Measurements from ENCODE around the gene COX7A1. TPM values are rescaled to one million over a fixed set of nuclear protein-coding genes. Genes with fewer than 3 reads are reported as not detected.

The COX7A1 gene
- total and polyA plus RNA-seq, 10 of the 15 experiments (the other 5 are each of a cell fraction or from before 2014, with no cell fraction given), result not detected

DNA sequence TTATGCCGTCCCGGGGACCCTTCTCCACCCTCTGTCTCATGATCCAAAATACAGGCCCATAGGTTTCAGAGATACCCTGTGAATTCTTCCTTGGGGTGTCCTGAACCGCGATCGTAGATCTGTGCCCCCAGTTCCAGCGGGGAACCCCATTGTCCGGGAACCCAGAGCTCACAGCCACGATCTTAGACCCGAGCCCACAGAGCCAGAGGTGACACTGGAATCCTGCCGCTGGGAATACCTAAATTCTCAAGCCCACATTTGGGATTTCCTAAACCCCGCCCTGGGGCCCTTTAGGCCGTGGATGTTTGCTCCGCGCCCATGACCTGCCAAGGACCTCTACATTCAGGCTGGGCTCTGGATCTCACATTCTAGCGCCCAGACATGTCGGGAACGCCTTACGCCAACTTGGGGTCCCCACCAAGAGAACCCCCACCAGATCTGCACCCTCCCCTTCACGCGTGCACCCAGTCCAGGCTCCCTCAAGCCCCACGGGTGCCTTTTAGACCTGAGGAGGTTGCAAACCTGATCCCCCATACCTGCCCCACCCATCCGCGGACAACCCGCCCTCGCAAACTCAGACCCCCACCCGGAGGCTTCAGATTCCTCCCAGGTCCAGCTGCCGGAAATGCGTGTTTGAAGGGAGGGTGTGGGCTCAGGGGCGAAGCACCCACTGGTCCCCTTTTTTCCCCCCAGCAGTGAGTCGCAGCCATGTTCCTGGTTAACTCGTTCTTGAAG, 11.8 kb downstream of the COX7A1 start:
- Histone ChIP-seq H3K27ac (ENCODE audit: control insufficient read depth, insufficient read depth) (peak overlapping the region; percentile 98), H3K36me3 (ENCODE audit: control insufficient read depth in 2 of 2, insufficient read depth in 2 of 2, low read length in 1 of 2) (peaks cover 4 to 7% of the 10 kb centered on the region in 2 experiments; a peak in 3 of 4 replicates), H3K79me2 (ENCODE audit: control insufficient read depth, insufficient read depth, low read length) (peaks cover 16% of the 10 kb centered on the region), H3K4me2 (ENCODE audit: control insufficient read depth, insufficient read depth) (peak overlapping the region; percentile 82), H3K27me3 (replicated peaks in 1 of 2; ENCODE audit: control insufficient read depth in 2 of 2, insufficient read depth in 2 of 2, low read length in 1 of 2) (no peaks in the 10 kb centered on the region), H3K9me3 (replicated peaks; ENCODE audit: control insufficient read depth, insufficient read depth, low read length) (no peaks in the 10 kb centered on the region), H4K20me1 (ENCODE audit: control insufficient read depth, insufficient read depth) (peaks cover 6% of the 10 kb centered on the region), H3K4me3 (peak overlapping the region; percentile 96), H3K9ac (ENCODE audit: control insufficient read depth, insufficient read depth, low read length) (peak overlapping the region; percentile 97), H2AFZ (ENCODE audit: control insufficient read depth, low read depth, low read length) (peak overlapping the region; percentile 68), H3K4me1 (ENCODE audit: control insufficient read depth, insufficient read depth, low read length) (peaks cover 10% of the 10 kb centered on the region; the same call in 1 of the 2 replicates)
- RAD21 ChIA-PET (ENCODE audit: unreplicated experiment), result interaction anchor here (2.0 kb wide), 1 partner anchor 12 kb away, joined by 9 read pairs; no protein-coding TSS in a partner anchor
- intact Hi-C loops (cut with micrococcal nuclease; ENCODE audit: unreplicated experiment) (no loop called here), in situ Hi-C loops (cut with MboI) (no loop called here)
- under 1% methylated on average over 29 of the region's 31 CpGs for WGBS (ENCODE audit: insufficient coverage, insufficient replicate concordance, low lambda C conversion rate, missing lambda C conversion rate)
- TF ChIP-seq, protein P1, sequence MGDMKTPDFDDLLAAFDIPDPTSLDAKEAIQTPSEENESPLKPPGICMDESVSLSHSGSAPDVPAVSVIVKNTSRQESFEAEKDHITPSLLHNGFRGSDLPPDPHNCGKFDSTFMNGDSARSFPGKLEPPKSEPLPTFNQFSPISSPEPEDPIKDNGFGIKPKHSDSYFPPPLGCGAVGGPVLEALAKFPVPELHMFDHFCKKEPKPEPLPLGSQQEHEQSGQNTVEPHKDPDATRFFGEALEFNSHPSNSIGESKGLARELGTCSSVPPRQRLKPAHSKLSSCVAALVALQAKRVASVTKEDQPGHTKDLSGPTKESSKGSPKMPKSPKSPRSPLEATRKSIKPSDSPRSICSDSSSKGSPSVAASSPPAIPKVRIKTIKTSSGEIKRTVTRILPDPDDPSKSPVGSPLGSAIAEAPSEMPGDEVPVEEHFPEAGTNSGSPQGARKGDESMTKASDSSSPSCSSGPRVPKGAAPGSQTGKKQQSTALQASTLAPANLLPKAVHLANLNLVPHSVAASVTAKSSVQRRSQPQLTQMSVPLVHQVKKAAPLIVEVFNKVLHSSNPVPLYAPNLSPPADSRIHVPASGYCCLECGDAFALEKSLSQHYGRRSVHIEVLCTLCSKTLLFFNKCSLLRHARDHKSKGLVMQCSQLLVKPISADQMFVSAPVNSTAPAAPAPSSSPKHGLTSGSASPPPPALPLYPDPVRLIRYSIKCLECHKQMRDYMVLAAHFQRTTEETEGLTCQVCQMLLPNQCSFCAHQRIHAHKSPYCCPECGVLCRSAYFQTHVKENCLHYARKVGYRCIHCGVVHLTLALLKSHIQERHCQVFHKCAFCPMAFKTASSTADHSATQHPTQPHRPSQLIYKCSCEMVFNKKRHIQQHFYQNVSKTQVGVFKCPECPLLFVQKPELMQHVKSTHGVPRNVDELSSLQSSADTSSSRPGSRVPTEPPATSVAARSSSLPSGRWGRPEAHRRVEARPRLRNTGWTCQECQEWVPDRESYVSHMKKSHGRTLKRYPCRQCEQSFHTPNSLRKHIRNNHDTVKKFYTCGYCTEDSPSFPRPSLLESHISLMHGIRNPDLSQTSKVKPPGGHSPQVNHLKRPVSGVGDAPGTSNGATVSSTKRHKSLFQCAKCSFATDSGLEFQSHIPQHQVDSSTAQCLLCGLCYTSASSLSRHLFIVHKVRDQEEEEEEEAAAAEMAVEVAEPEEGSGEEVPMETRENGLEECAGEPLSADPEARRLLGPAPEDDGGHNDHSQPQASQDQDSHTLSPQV (IDR thresholded peaks at IDR 0.05), result no peak
- peak; percentile 80 for TF ChIP-seq POLR2A (IDR thresholded peaks at IDR 0.05; ENCODE audit: low read depth, low read length)
- no peak for TF ChIP-seq STAT3 (IDR thresholded peaks at IDR 0.05; ENCODE audit: low read depth, low read length)
- TF ChIP-seq TCF12 (IDR thresholded peaks at IDR 0.05; ENCODE audit: low read depth, low read length), result 0 out of 2 replicates have a peak, but pooled peaks have one; percentile 17
- FAIRE-seq (no peak), DNase-seq (ENCODE audit: low read depth, low spot score) (no peak), ATAC-seq (peak; percentile 51)
- CTCF ChIA-PET, result interaction anchor here (1.1 to 6.3 kb wide), 2 partner anchors 12 to 78 kb away, joined by 3 to 37 read pairs; no protein-coding TSS in a partner anchor
- BruUV-seq (replicated peaks), result TSS peak; percentile 79
- SMC1A ChIA-PET (ENCODE audit: uncharacterized antibody, unreplicated experiment), result no interaction called here
- POLR2A ChIA-PET, result interaction anchor here (0.5 to 2.0 kb wide), 8 partner anchors 12 to 1143 kb away, joined by 3 to 12 read pairs (median 4); partner anchors contain the start of genes POLR2I and TBCB

Measured in GM12878 (cell line).